ENCODE results near the gene OSBPL8. TPM values are rescaled to one million over a fixed set of nuclear protein-coding genes. Genes with fewer than 3 reads are reported as not detected.

Gene OSBPL8
- total RNA-seq, 4 donors from 2014 or later, result 65.8 to 73.5 (median 66.7) TPM

GRCh38 chr12:76303365-76303764 lies 256.2 kb downstream of the OSBPL8 start:
- no peaks in the 10 kb centered on the region for H3K9me3 ChIP-seq
- no peaks in the 10 kb centered on the region for H3K36me3 ChIP-seq
- 80 to 88% methylated on average over 2 of the region's 2 CpGs for WGBS, 2 donors (ENCODE audit: low coverage in 1 of 2)
- no peaks in the 10 kb centered on the region for H3K27me3 ChIP-seq
- no peak overlapping the region for H3K4me3 ChIP-seq
- no peak overlapping the region for H3K27ac ChIP-seq
- TF ChIP-seq POLR2AphosphoS5 (IDR thresholded peaks at IDR 0.05) (no peak), EP300 (IDR thresholded peaks at IDR 0.05) (no peak), CTCF (IDR thresholded peaks at IDR 0.05) (no peak), POLR2A (IDR thresholded peaks at IDR 0.05) (no peak)
- ATAC-seq, result no peak
- H3K4me1 ChIP-seq, result no peaks in the 10 kb centered on the region

Small RNAs within 50 kb of the gene (small RNA-seq; reads per million reads assigned to genes)
- gene RN7SKP172, result 0 reads per million in 4 donors

Other genes with a start within 250 kb of the OSBPL8 start
- 10 to 100 TPM in 3 of 4 donors, 1 to 10 TPM in 1; 8.9 to 22.2 (median 16.0) TPM for gene BBS10, start 211.4 kb downstream of the OSBPL8 start, total RNA-seq
- 10 to 100 TPM; 25.4 to 71.8 (median 36.8) TPM for gene ZDHHC17, start 204.3 kb upstream of the OSBPL8 start, total RNA-seq